Stimulated activated CD8-positive, alpha-beta memory T cell treated with anti-CD3 and anti-CD28 coated beads, Interleukin-4, amount 100 ng/mL, for 24 hours (primary cell): ENCODE data around the gene MLX.
"Not testable (repeated sequence)": the region's sequence is repeated elsewhere in the genome, so short reads cannot be mapped to it uniquely, and the experiment has no call there.

Experiments used
- DNase-seq: peaks from one replicate; pipeline ENCODE4 v3.0.0-alpha.2; 2020; ENCODE audit warnings: low read depth

MLX gene

GRCh38 chr17:42536372-42537155 lies 30.3 kb upstream of the MLX start:
- peak; percentile 64 for DNase-seq

- no peak for DNase-seq
Observed at GRCh38 chr17:42537156-42537805, 29.6 kb upstream of the MLX start.

GRCh38 chr17:42537826-42538451 lies 29.0 kb upstream of the MLX start:
- DNase-seq = no peak

GRCh38 chr17:42538482-42538881 lies 28.4 kb upstream of the MLX start:
- no peak for DNase-seq

GRCh38 chr17:42540558-42540957 lies 26.3 kb upstream of the MLX start:
- not testable (repeated sequence) for DNase-seq

GRCh38 chr17:42541041-42541833 lies 25.7 kb upstream of the MLX start:
- DNase-seq = no peak

- DNase-seq = no peak
Observed at GRCh38 chr17:42543190-42544079, 23.5 kb upstream of the MLX start.

GRCh38 chr17:42544874-42545283 lies 22.0 kb upstream of the MLX start:
- DNase-seq = no peak

GRCh38 chr17:42545755-42546505 lies 21.0 kb upstream of the MLX start:
- DNase-seq = not testable (repeated sequence)

- no peak for DNase-seq
Observed at GRCh38 chr17:42547001-42547461, 19.9 kb upstream of the MLX start.

GRCh38 chr17:42547698-42548069 lies 19.2 kb upstream of the MLX start:
- DNase-seq = no peak

GRCh38 chr17:42548070-42548837 lies 18.6 kb upstream of the MLX start:
- DNase-seq = peak; percentile 72

- DNase-seq = no peak
Observed at GRCh38 chr17:42548993-42549755, 17.7 kb upstream of the MLX start.

GRCh38 chr17:42552736-42553135 lies 14.2 kb upstream of the MLX start, which contains the start of gene HSD17B1:
TSS of gene HSD17B1 (plus strand) at chr17:42552923. CDS start at chr17:42552934, 11 bp downstream.
- DNase-seq = not testable (repeated sequence)

- DNase-seq = no peak
Observed at GRCh38 chr17:42553161-42553818, 13.6 kb upstream of the MLX start.

- DNase-seq = no peak
Observed at GRCh38 chr17:42553866-42554249, 13.0 kb upstream of the MLX start.

GRCh38 chr17:42554250-42555121 lies 12.4 kb upstream of the MLX start:
- DNase-seq = peak; percentile 70
